Dermis blood vessel endothelial cell (primary cell): ENCODE results near the gene NELFE. TPM values are rescaled to one million over a fixed set of nuclear protein-coding genes. Genes with fewer than 3 reads are reported as not detected.
"Not testable (repeated sequence)": the region's sequence is repeated elsewhere in the genome, so short reads cannot be mapped to it uniquely, and the experiment has no call there.

ENCODE experiments used
- DNase-seq: peaks from one replicate; pipeline ENCODE4 v3.0.0; 2010
- total RNA-seq: library from RNA; depleted of rRNA; stranded (reverse); fragments of >200 nt; gene quantifications from 2 replicates; pipeline ENCODE4 v1.2.3, GENCODE V29; 2014

The NELFE gene
- total RNA-seq, 1 donor from 2014 or later: 111 TPM

DNA sequence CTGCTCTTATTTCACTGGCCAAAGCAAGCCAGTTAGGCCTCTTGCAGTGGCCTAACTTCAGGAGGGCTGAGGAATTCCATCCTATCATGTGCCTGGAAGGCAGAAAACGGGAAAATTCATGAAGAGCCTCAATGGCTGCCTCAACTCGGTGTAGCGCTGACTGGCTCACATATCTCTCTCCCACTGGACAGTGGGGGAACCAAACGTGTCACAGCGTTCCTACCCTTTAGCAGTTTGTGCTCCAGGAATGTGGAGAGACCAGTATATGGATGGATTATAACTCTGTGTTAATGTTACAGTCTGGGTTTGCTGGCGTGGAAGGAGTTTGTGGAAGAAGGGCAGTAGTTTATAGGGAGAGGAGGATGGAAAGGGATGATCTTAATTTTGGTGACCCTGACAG, 43.0 kb downstream of the NELFE start:
- DNase-seq: no peak

- no peak for DNase-seq
These were observed 43.4 kb downstream of the NELFE start for GRCh38 chr6:31915351-31915750.

GRCh38 chr6:31911826-31912585, 46.8 kb downstream of the NELFE start:
- DNase-seq: no peak

DNA sequence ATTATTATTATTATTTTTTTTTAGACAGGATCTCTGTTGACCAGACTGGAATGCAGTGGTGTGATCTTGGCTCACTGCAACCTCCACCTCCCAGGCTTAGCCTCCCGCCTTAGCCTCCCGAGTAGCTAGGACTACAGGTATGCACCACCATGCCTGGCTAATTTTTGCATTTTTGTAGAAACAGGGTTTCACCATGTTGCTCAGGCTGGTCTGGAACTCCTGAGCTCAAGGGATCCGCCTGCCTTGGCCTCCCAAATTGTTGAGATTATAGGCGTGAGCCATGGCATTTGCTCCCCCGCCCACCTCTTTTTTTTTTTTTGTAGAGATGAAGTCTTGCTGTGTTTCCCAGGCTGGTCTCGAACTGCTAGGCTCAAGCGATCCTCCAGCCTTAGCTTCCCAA, 49.5 kb downstream of the NELFE start:
- DNase-seq: not testable (repeated sequence)

GRCh38 chr6:31908791-31909190, 50.0 kb downstream of the NELFE start:
- no peak for DNase-seq

DNA sequence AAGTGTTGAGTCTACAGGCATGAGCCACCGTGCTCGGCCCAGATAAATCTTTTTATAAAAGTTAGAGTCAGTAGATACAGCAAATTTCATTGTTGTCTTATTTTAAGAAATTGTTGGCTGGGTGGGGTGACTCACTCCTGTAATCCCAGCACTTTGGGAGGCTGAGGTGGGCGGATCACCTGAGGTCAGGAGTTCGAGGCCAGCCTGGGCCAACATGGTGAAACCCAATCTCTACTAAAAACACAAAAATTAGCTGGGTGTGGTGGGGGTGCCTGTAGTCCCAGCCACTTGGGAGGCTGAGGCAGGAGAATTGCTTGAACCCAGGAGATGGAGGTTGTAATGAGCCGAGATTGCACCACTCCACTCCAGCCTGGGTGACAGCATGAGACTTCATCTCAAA, 50.5 kb downstream of the NELFE start:
- not testable (repeated sequence) for DNase-seq

DNA sequence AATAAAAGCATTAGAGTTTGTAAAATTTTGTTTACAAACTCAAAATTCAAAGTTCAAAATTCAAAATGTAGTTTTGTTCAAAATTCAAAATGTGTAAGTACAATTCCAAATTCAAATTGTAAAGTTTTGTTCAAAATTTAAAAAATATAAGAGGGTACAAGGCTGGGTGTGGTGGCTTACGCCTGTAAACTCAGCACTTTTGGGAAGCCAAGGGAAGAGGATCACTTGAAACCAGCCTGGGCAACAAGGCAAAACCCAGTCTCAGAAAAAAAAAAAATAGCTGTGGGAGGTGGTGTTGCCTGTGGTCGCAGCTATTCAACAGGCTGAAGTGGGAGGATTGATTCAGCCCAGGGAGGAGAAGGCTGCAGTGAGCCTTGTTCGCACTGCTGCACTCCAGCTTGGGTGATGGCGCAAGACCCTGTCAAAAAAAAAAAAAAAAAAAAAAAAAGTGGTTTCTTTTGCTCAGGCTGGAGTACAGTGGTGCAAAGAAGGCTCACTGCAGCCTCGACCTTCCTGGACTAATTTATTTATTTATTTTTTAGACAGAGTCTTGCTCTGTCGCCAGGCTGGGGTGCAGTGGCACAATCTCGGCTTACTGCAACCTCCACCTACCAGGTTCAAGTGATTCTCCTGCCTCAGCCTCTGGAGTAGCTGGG, 51.5 kb downstream of the NELFE start:
- DNase-seq: no peak

DNA sequence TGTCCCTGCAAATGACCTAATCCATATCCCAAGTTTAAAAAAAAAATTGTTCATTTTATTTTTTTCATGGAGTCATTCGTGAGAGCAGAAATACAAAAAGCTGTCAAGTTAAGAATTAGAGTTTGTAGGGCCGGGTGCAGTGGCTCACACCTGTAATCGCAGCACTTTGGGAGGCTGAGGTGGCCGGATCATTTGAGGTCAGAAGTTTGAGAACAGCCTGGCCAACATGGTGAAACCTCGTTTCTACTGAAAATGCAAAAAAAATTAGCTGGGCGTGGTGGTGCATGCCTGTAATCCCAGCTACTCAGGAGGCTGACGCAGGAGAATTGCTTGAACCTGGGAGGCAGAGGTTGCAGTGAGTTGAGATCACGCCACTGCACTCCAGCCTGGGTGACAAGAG, 52.0 kb downstream of the NELFE start:
- not testable (repeated sequence) for DNase-seq

- no peak for DNase-seq
These were observed 52.6 kb downstream of the NELFE start for GRCh38 chr6:31906122-31906521.

GRCh38 chr6:31905041-31905440, 53.7 kb downstream of the NELFE start:
- DNase-seq: no peak

GRCh38 chr6:31903957-31904356, 54.8 kb downstream of the NELFE start:
- no peak for DNase-seq

Other genes starting within 250 kb of the NELFE start
- not detected in 2 replicates for gene LY6G6D, start 243.6 kb downstream of the NELFE start, total RNA-seq
- not detected in 2 replicates for gene LY6G6C, start 237.2 kb downstream of the NELFE start, total RNA-seq
- not detected in 2 replicates for gene MPIG6B, start 235.6 kb downstream of the NELFE start, total RNA-seq
- 126 and 150 TPM in 2 replicates for gene DDAH2, start 229.7 kb downstream of the NELFE start, total RNA-seq
- 543 and 615 TPM in 2 replicates for gene CLIC1, start 222.4 kb downstream of the NELFE start, total RNA-seq
- 7.1 and 8.5 TPM in 2 replicates for gene MSH5, start 219.0 kb downstream of the NELFE start, total RNA-seq
- gene SAPCD1, start 196.3 kb downstream of the NELFE start, total RNA-seq: 1.4 and 2.4 TPM in 2 replicates
- 0.05 and 0.34 TPM in 2 replicates for gene VWA7, start 181.6 kb downstream of the NELFE start, total RNA-seq
- gene VARS1, start 163.2 kb downstream of the NELFE start, total RNA-seq: 39.7 and 116 TPM in 2 replicates
- gene LSM2, start 152.0 kb downstream of the NELFE start, total RNA-seq: 32.0 and 36.9 TPM in 2 replicates
- gene HSPA1L, start 143.7 kb downstream of the NELFE start, total RNA-seq: 0.51 and 0.85 TPM in 2 replicates
- gene HSPA1A, start 143.4 kb downstream of the NELFE start, total RNA-seq: 139 and 155 TPM in 2 replicates
- gene HSPA1B, start 131.2 kb downstream of the NELFE start, total RNA-seq: 68.8 and 71.5 TPM in 2 replicates
- 66.8 and 78.1 TPM in 2 replicates for gene NEU1, start 96.2 kb downstream of the NELFE start, total RNA-seq
- 0.05 and 0.17 TPM in 2 replicates for gene SLC44A4, start 80.0 kb downstream of the NELFE start, total RNA-seq
- gene EHMT2, start 61.3 kb downstream of the NELFE start, total RNA-seq: 45.9 and 58.9 TPM in 2 replicates
- 3.6 and 4.9 TPM in 2 replicates for gene ZBTB12, start 56.9 kb downstream of the NELFE start, total RNA-seq
- not detected in 2 replicates for gene C2, start 31.3 kb downstream of the NELFE start, total RNA-seq
- 1.6 and 2.0 TPM in 2 replicates for gene CFB, start 12.9 kb downstream of the NELFE start, total RNA-seq
- 37.3 and 48.2 TPM in 2 replicates for gene SKIC2, start 204 bp upstream of the NELFE start, total RNA-seq
- gene DXO, start 13.2 kb upstream of the NELFE start, total RNA-seq: 12.8 and 14.6 TPM in 2 replicates
- gene C4A, start 23.1 kb upstream of the NELFE start, total RNA-seq: 1.5 and 2.2 TPM in 2 replicates
- gene C4B, start 55.8 kb upstream of the NELFE start, total RNA-seq: 1.2 and 2.6 TPM in 2 replicates
- gene CYP21A2, start 79.4 kb upstream of the NELFE start, total RNA-seq: 0.34 TPM in 1 of 2 replicates, not detected in the other
- 4.6 and 4.8 TPM in 2 replicates for gene TNXB, start 150.4 kb upstream of the NELFE start, total RNA-seq
- 13.4 and 20.5 TPM in 2 replicates for gene ATF6B, start 169.3 kb upstream of the NELFE start, total RNA-seq
- 6.9 and 8.3 TPM in 2 replicates for gene FKBPL, start 171.3 kb upstream of the NELFE start, total RNA-seq
- 0.05 TPM in 1 of 2 replicates, not detected in the other for gene PRRT1, start 193.0 kb upstream of the NELFE start, total RNA-seq
- gene PPT2, start 195.2 kb upstream of the NELFE start, total RNA-seq: 69.8 and 82.5 TPM in 2 replicates
- gene EGFL8, start 205.6 kb upstream of the NELFE start, total RNA-seq: 1.3 and 2.7 TPM in 2 replicates
- gene AGPAT1, start 217.1 kb upstream of the NELFE start, total RNA-seq: 9.5 and 22.2 TPM in 2 replicates
- 31.6 and 53.1 TPM in 2 replicates for gene RNF5, start 219.4 kb upstream of the NELFE start, total RNA-seq
- 0.74 and 0.85 TPM in 2 replicates for gene AGER, start 225.3 kb upstream of the NELFE start, total RNA-seq
- 62.3 and 85.6 TPM in 2 replicates for gene PBX2, start 231.2 kb upstream of the NELFE start, total RNA-seq
- gene GPSM3, start 233.7 kb upstream of the NELFE start, total RNA-seq: 3.1 and 8.7 TPM in 2 replicates